Measurements from ENCODE around the gene WASHC2A. TPM values are rescaled to one million over a fixed set of nuclear protein-coding genes. Genes with fewer than 3 reads are reported as not detected.
A peak's percentile ranks its signal among the peaks of the same experiment; 100 is the strongest.
"Not testable (repeated sequence)": the region's sequence is repeated elsewhere in the genome, so short reads cannot be mapped to it uniquely, and the experiment has no call there.

Gene WASHC2A
- total RNA-seq, 1 donor from 2014 or later: 64.7 TPM

GRCh38 chr10:50101139-50101582, 33.4 kb downstream of the WASHC2A start:
- H3K27me3 Mint-ChIP-seq; H3K27ac Mint-ChIP-seq; H3K4me3 Mint-ChIP-seq; H3K4me1 Mint-ChIP-seq; DNase-seq; H3K9me3 Mint-ChIP-seq; intact Hi-C loops (cut with micrococcal nuclease); POLR2A ChIA-PET; ATAC-seq (ENCODE audit: low read depth); CTCF ChIA-PET: not testable (repeated sequence)
- H3K36me3 Mint-ChIP-seq (ENCODE audit: low read depth): peaks cover 39% of the 10 kb centered on the region

- POLR2A ChIA-PET: not testable (repeated sequence)
Measured at GRCh38 chr10:50101747-50102146, 34.0 kb downstream of the WASHC2A start.

DNA sequence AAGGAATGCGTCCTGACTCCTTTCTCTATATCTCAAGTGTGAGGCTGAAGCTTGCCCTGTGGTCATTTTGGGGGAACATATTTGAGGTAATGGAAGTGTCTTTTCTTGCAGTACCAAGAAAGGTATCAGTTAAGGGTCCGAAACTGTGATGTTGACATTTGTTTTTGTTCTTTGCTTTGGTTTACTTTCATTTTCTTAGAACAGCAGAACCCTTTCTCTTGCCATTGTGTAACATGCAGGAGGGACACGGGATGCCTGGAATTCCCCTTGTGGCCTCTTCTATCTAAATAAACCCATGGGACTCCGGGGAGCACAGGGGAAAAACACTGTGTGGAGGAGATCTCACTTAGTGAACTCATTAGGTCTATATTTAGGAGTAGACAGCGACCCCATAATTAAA, 34.5 kb downstream of the WASHC2A start:
- intact Hi-C loops (cut with micrococcal nuclease); POLR2A ChIA-PET; H3K27me3 Mint-ChIP-seq; DNase-seq; H3K4me1 Mint-ChIP-seq; H3K27ac Mint-ChIP-seq; H3K4me3 Mint-ChIP-seq; H3K9me3 Mint-ChIP-seq; CTCF ChIA-PET: not testable (repeated sequence)
- peak; percentile 91 for ATAC-seq (ENCODE audit: low read depth)
- peaks cover 41% of the 10 kb centered on the region for H3K36me3 Mint-ChIP-seq (ENCODE audit: low read depth)

More at GRCh38 chr10:50101747-50102146, 34.0 kb downstream of the WASHC2A start:
- CTCF ChIA-PET; ATAC-seq (ENCODE audit: low read depth); DNase-seq; H3K4me1 Mint-ChIP-seq; H3K9me3 Mint-ChIP-seq; H3K4me3 Mint-ChIP-seq; H3K27me3 Mint-ChIP-seq; H3K27ac Mint-ChIP-seq; intact Hi-C loops (cut with micrococcal nuclease): not testable (repeated sequence)
- peaks cover 39% of the 10 kb centered on the region for H3K36me3 Mint-ChIP-seq (ENCODE audit: low read depth)

DNA sequence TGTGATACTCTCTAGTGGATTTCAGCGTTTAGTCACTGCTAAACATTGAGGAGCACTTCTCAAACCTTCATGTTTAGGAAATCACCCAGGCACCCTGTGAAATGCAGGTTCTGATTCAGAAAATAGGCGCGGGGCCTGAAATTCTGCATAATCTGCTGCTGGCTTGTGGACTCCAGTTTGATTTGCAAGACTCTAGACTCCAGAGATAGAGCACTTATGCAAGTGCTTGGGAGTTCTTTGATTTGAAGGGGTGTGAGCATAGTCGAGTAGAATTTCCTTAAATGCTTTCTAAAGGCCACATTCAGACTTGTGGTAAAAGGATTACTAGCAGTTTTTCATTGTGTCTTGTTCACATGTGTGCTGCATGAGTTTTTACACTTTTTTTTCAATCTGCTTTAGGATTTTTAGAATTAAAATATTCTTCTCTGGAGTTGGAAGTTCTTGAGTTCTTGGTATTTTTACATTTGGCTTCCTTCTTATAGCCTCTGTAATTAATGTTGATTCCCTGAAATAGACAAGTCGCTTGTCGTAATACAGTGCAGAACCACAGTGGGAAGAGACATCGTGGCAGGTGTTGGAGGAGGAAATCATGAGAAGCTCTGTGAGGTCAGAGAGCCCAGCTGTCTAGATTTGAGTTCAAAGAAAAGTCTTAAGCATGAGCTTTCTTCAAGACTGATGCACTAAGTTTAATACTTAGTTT, 41.4 kb downstream of the WASHC2A start:
- H3K9me3 Mint-ChIP-seq; H3K4me1 Mint-ChIP-seq; intact Hi-C loops (cut with micrococcal nuclease); ATAC-seq (ENCODE audit: low read depth); H3K27me3 Mint-ChIP-seq; H3K4me3 Mint-ChIP-seq; H3K27ac Mint-ChIP-seq; CTCF ChIA-PET; POLR2A ChIA-PET; DNase-seq: not testable (repeated sequence)
- peaks cover 25% of the 10 kb centered on the region for H3K36me3 Mint-ChIP-seq (ENCODE audit: low read depth)

DNA sequence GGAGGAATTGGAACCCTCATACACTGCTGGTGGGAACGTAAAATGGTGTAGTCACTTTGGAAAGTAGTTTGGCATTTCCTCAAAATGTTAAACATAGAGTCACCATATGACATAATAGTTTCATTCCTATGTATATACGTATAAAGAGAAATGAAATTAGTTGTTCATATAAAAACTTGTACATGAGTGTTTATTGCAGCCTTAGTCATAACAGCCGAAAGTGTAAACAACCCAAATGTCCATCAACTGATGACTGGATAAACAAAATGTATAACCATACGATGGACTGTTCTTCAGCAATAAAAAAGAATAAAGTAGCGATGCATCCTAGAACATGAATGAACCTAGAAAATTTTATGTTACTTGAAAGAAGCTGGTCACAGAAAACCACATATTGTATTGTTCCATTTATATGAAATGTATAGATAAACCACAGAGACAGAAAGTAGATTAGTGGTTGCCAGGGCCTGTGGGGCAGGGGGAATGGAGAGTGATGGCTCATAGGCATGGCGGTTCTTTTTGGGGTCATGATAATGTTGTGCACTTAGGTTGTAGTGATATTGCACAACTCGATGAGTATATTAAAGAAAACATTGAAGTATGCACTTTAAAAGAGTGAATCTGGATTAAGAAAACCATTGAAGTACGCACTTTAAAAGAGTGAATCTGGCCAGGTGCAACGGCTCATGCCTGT, 44.8 kb downstream of the WASHC2A start:
- POLR2A ChIA-PET; DNase-seq; H3K27me3 Mint-ChIP-seq; intact Hi-C loops (cut with micrococcal nuclease); ATAC-seq (ENCODE audit: low read depth); H3K9me3 Mint-ChIP-seq; H3K4me3 Mint-ChIP-seq; H3K27ac Mint-ChIP-seq; H3K4me1 Mint-ChIP-seq; CTCF ChIA-PET: not testable (repeated sequence)
- peaks cover 26% of the 10 kb centered on the region for H3K36me3 Mint-ChIP-seq (ENCODE audit: low read depth)

DNA sequence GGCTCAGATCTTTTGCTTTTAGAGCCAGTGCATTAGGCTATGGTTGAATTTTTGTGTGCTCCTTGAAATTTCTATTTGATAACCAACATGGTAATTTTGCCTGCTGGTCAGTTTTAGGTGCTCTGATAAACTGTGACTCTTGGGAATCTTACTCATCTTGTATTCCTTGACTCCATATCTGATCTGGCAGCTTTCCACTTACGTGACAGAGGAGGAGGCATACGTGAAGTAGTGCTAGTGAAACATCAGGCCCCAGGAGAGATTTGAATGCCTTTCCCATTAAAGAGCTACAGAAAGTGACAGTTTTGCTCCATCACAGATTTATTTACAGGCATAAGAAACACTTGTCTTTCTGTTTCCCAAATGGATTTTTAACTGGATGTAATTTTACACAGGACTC, 59.0 kb downstream of the WASHC2A start:
- peaks cover 47% of the 10 kb centered on the region for H3K36me3 Mint-ChIP-seq (ENCODE audit: low read depth)
- H3K27ac Mint-ChIP-seq; CTCF ChIA-PET; H3K4me1 Mint-ChIP-seq; intact Hi-C loops (cut with micrococcal nuclease); H3K9me3 Mint-ChIP-seq; ATAC-seq (ENCODE audit: low read depth); DNase-seq; H3K4me3 Mint-ChIP-seq; H3K27me3 Mint-ChIP-seq; POLR2A ChIA-PET: not testable (repeated sequence)

- DNase-seq; H3K4me1 Mint-ChIP-seq; H3K27ac Mint-ChIP-seq; H3K27me3 Mint-ChIP-seq; H3K9me3 Mint-ChIP-seq; POLR2A ChIA-PET; CTCF ChIA-PET; intact Hi-C loops (cut with micrococcal nuclease); ATAC-seq (ENCODE audit: low read depth); H3K4me3 Mint-ChIP-seq: not testable (repeated sequence)
- peaks cover 57% of the 10 kb centered on the region for H3K36me3 Mint-ChIP-seq (ENCODE audit: low read depth)
Measured at GRCh38 chr10:50127770-50128292, 60.1 kb downstream of the WASHC2A start.

- ATAC-seq (ENCODE audit: low read depth); intact Hi-C loops (cut with micrococcal nuclease); H3K4me3 Mint-ChIP-seq; H3K27ac Mint-ChIP-seq; DNase-seq; POLR2A ChIA-PET; H3K9me3 Mint-ChIP-seq; H3K4me1 Mint-ChIP-seq; CTCF ChIA-PET; H3K27me3 Mint-ChIP-seq: not testable (repeated sequence)
- H3K36me3 Mint-ChIP-seq (ENCODE audit: low read depth): peaks cover 67% of the 10 kb centered on the region
Measured at GRCh38 chr10:50131245-50131965, 63.7 kb downstream of the WASHC2A start.

DNA sequence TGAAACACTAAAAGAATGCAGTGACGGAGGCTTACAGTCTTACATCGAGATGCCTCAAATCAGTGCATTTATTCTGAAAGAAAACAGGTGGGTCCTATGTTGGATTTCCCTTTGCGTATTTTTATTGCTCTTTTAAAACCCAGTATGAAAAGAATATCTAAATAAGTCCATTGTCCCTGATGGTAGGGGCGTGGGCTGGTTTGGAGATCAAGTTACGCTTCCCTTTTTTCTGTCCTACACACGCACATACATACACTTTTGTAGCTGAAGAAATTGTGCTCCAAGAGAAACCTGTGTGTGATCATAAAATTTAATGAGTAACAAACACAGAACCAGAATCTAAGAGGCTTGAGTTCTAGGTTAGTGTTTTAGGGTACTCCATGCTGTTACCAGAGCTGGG, 64.6 kb downstream of the WASHC2A start:
- H3K36me3 Mint-ChIP-seq (ENCODE audit: low read depth): peaks cover 64% of the 10 kb centered on the region
- DNase-seq; H3K4me1 Mint-ChIP-seq; ATAC-seq (ENCODE audit: low read depth); POLR2A ChIA-PET; intact Hi-C loops (cut with micrococcal nuclease); H3K27me3 Mint-ChIP-seq; H3K9me3 Mint-ChIP-seq; H3K27ac Mint-ChIP-seq; CTCF ChIA-PET; H3K4me3 Mint-ChIP-seq: not testable (repeated sequence)

GRCh38 chr10:50132841-50133240, 65.1 kb downstream of the WASHC2A start:
- H3K9me3 Mint-ChIP-seq; H3K4me1 Mint-ChIP-seq; DNase-seq; H3K27ac Mint-ChIP-seq; H3K4me3 Mint-ChIP-seq; intact Hi-C loops (cut with micrococcal nuclease); POLR2A ChIA-PET; CTCF ChIA-PET; H3K27me3 Mint-ChIP-seq; ATAC-seq (ENCODE audit: low read depth): not testable (repeated sequence)
- peaks cover 61% of the 10 kb centered on the region for H3K36me3 Mint-ChIP-seq (ENCODE audit: low read depth)

- POLR2A ChIA-PET; H3K9me3 Mint-ChIP-seq; DNase-seq; intact Hi-C loops (cut with micrococcal nuclease); ATAC-seq (ENCODE audit: low read depth); CTCF ChIA-PET; H3K4me1 Mint-ChIP-seq; H3K36me3 Mint-ChIP-seq (ENCODE audit: low read depth); H3K4me3 Mint-ChIP-seq; H3K27me3 Mint-ChIP-seq; H3K27ac Mint-ChIP-seq: not testable (repeated sequence)
Measured at GRCh38 chr10:50143512-50144174, 75.9 kb downstream of the WASHC2A start.
